Osteoblast (primary cell): Measurements from ENCODE around the gene HIF3A. TPM values are rescaled to one million over a fixed set of nuclear protein-coding genes. Genes with fewer than 3 reads are reported as not detected.

Experiments used
- DNase-seq: peaks from one replicate; pipeline ENCODE4 v3.0.0; 2011; ENCODE audit warnings: low spot score, mixed read lengths; ENCODE audit not compliant: insufficient read length; ENCODE audit errors: missing footprints
- H2AFZ ChIP-seq: 2 replicates; pipeline ENCODE4 v1.6.0; 2011; ENCODE audit warnings: mild to moderate bottlenecking, low read length
- H3K27ac ChIP-seq: 2 replicates; pipeline ENCODE4 v1.5.1; 2011; ENCODE audit warnings: mild to moderate bottlenecking, low read depth, low read length, moderate library complexity
- H3K27me3 ChIP-seq: 2 replicates; pipeline ENCODE4 v1.6.0; 2012; ENCODE audit warnings: mild to moderate bottlenecking, control low read depth, inconsistent platforms, low read length, moderate library complexity; ENCODE audit not compliant: insufficient read depth
- H3K36me3 ChIP-seq: 2 replicates; pipeline ENCODE4 v1.5.1; 2011; ENCODE audit warnings: mild to moderate bottlenecking, low read length, control low read depth, moderate library complexity; ENCODE audit not compliant: insufficient read depth
- H3K4me1 ChIP-seq: 2 replicates; pipeline ENCODE4 v1.5.1; 2011; ENCODE audit warnings: mild to moderate bottlenecking, low read length, control low read depth, moderate library complexity; ENCODE audit not compliant: insufficient read depth
- H3K4me2 ChIP-seq: 2 replicates; pipeline ENCODE4 v1.6.0; 2011; ENCODE audit warnings: mild to moderate bottlenecking, low read length; ENCODE audit not compliant: insufficient read depth
- H3K4me3 ChIP-seq: fragments of 200-600 bp; sonication (generic); 3 replicates; pipeline ENCODE4 v1.5.1; 2012; ENCODE audit warnings: mild to moderate bottlenecking, low read length, inconsistent platforms; ENCODE audit not compliant: insufficient read depth
- H3K79me2 ChIP-seq: 2 replicates; pipeline ENCODE4 v1.6.0; 2012; ENCODE audit warnings: mild to moderate bottlenecking, low read length, control low read depth, inconsistent platforms; ENCODE audit not compliant: insufficient read depth
- H3K9me3 ChIP-seq: 2 replicates; pipeline ENCODE4 v1.5.1; 2011; ENCODE audit warnings: low read depth, low read length, control low read depth
- H4K20me1 ChIP-seq: 2 replicates; pipeline ENCODE4 v1.6.0; 2012; ENCODE audit warnings: mild to moderate bottlenecking, low read length, control low read depth; ENCODE audit not compliant: insufficient read depth
- CTCF ChIP-seq: IDR thresholded peaks from 2 replicates; pipeline ENCODE4 v1.5.1; 2011; ENCODE audit warnings: mild to moderate bottlenecking, low read depth, low read length, moderate library complexity; ENCODE audit errors: extremely low read depth
- total RNA-seq: library from RNA; depleted of rRNA; stranded (reverse); fragments of >200 nt; gene quantifications from 2 replicates; pipeline ENCODE4 v1.2.3, GENCODE V29; 2012

HIF3A gene
- total RNA-seq, 1 donor, result not detected

- no peaks in the 10 kb centered on the region for H3K4me1 ChIP-seq
Observed at GRCh38 chr19:46337487-46337886, 40.6 kb downstream of the HIF3A start.

GRCh38 chr19:46339446-46339845 is 42.6 kb downstream of the HIF3A start:
- no peaks in the 10 kb centered on the region for H3K9me3 ChIP-seq
- no peaks in the 10 kb centered on the region for H4K20me1 ChIP-seq
- H3K36me3 ChIP-seq, result no peaks in the 10 kb centered on the region
- no peak overlapping the region for H2AFZ ChIP-seq
- H3K27ac ChIP-seq, result no peak overlapping the region
- no peak overlapping the region for H3K4me3 ChIP-seq
- H3K4me2 ChIP-seq, result no peak overlapping the region
- peaks cover 29% of the 10 kb centered on the region for H3K27me3 ChIP-seq
- H3K79me2 ChIP-seq, result no peaks in the 10 kb centered on the region
- no peaks in the 10 kb centered on the region for H3K4me1 ChIP-seq
- no peak for DNase-seq
- TF ChIP-seq CTCF, result no peak

More at GRCh38 chr19:46337487-46337886, 40.6 kb downstream of the HIF3A start:
- Histone ChIP-seq H3K27ac (no peak overlapping the region), H3K36me3 (no peaks in the 10 kb centered on the region), H2AFZ (no peak overlapping the region), H3K9me3 (no peaks in the 10 kb centered on the region), H3K4me2 (no peak overlapping the region), H3K4me3 (no peak overlapping the region), H3K79me2 (no peaks in the 10 kb centered on the region), H3K27me3 (peaks cover 23% of the 10 kb centered on the region), H4K20me1 (no peaks in the 10 kb centered on the region)
- no peak for TF ChIP-seq CTCF
- no peak for DNase-seq

DNA sequence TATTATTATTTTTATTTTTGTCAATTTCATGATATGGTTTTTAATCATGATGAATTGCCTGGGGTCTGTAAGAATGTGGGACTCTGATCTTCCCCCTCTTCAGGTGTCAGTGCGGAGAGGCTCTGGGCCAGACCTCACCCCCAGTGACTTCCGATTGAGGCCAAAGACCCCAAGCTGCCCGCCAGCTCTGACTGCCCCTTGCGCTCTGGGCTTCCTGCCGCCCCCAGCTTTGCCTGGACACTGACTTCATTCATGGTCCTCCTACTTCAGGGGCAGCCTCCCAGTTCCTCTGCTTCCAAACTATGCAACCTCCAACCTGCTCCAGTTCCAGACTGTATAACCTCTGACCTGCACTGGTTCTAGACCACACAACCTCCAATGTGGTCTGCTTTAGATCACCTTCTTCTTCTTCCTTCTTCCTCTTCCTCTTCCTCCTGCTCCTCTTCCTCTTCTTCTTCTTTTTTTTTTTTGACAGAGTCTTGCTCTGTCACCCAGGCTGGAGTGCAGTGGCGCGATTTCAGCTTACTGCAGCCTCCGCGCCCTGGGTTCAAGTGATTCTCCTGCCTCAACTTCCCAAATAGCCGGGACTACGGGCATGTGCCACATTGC is 43.3 kb downstream of the HIF3A start:
- no peak for DNase-seq
- no peaks in the 10 kb centered on the region for H3K4me1 ChIP-seq
- H3K36me3 ChIP-seq, result no peaks in the 10 kb centered on the region
- no peaks in the 10 kb centered on the region for H3K79me2 ChIP-seq
- H3K27me3 ChIP-seq, result peaks cover 29% of the 10 kb centered on the region
- no peak overlapping the region for H3K27ac ChIP-seq
- TF ChIP-seq CTCF, result no peak
- H4K20me1 ChIP-seq, result no peaks in the 10 kb centered on the region
- H2AFZ ChIP-seq, result no peak overlapping the region
- no peak overlapping the region for H3K4me3 ChIP-seq
- no peak overlapping the region for H3K4me2 ChIP-seq
- no peaks in the 10 kb centered on the region for H3K9me3 ChIP-seq

DNA sequence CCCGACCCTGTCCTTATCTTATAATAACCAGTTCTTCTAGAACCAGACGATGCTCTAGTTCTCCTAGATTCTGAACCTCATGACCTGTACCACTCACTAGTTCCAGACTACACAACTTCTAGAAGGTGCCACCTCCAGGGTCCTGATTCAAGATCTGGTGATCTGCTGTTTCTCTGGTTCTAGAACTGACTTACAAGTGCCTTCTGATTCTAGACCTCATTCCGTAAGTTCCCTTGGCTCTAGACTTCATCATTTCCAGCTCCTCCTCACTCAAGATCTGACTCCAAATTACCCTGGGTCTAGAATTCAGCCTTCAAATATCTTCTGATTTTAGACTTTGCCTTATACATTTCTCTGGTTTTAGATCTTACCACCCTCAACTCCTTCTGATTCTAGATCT is 45.1 kb downstream of the HIF3A start:
- Histone ChIP-seq H4K20me1 (no peaks in the 10 kb centered on the region), H3K4me2 (no peak overlapping the region), H3K4me1 (peaks cover 6% of the 10 kb centered on the region), H3K79me2 (peaks cover under 1% of the 10 kb centered on the region), H3K36me3 (no peaks in the 10 kb centered on the region), H3K4me3 (no peak overlapping the region), H3K27me3 (peaks cover 29% of the 10 kb centered on the region), H3K9me3 (no peaks in the 10 kb centered on the region), H3K27ac (no peak overlapping the region), H2AFZ (no peak overlapping the region)
- no peak for TF ChIP-seq CTCF
- DNase-seq, result no peak
